ENCODE measurements around the gene ZNF157.

Gene ZNF157

GRCh38 chrX:47447607-47448006 is 77.2 kb downstream of the ZNF157 start:
- DNase-seq: no peak

- DNase-seq: no peak
These were observed 77.9 kb downstream of the ZNF157 start for GRCh38 chrX:47448165-47448806.

- no peak for DNase-seq
These were observed 81.7 kb downstream of the ZNF157 start for GRCh38 chrX:47452112-47452511.

- no peak for DNase-seq
These were observed 85.7 kb downstream of the ZNF157 start for GRCh38 chrX:47456080-47456479.

GRCh38 chrX:47458528-47458927 is 88.2 kb downstream of the ZNF157 start:
- peak; percentile 13 for DNase-seq

- DNase-seq: no peak
These were observed 90.2 kb downstream of the ZNF157 start for GRCh38 chrX:47460561-47460960.
